BE2C (cell line): ENCODE measurements around the gene NOXA1.

Source experiments
- DNase-seq: peaks from one replicate; pipeline ENCODE4 v3.0.0-alpha.2; 2020
- H3K27me3 ChIP-seq: fragments of 250-450 bp; sonication (Bioruptor Pico); 2 replicates; pipeline ENCODE4 v1.5.1; 2020; ENCODE audit warnings: mild to moderate bottlenecking
- H3K36me3 ChIP-seq: fragments of 250-450 bp; sonication (Bioruptor Pico); 2 replicates; pipeline ENCODE4 v1.5.1; 2020; ENCODE audit warnings: mild to moderate bottlenecking
- H3K4me1 ChIP-seq: fragments of 250-450 bp; sonication (Bioruptor Pico); 2 replicates; pipeline ENCODE4 v1.5.1; 2020
- H3K4me3 ChIP-seq: 2 replicates; pipeline ENCODE4 v1.5.1; 2011; ENCODE audit warnings: low read depth, low read length
- H3K9me3 ChIP-seq: fragments of 250-450 bp; sonication (Bioruptor Pico); 2 replicates; pipeline ENCODE4 v1.5.1; 2020
- CTCF ChIP-seq: IDR thresholded peaks from 2 replicates; pipeline ENCODE4 v1.5.1; 2012; ENCODE audit warnings: mild to moderate bottlenecking, low read depth, low read length

Gene NOXA1

GRCh38 chr9:137428841-137429545 is 5.8 kb downstream of the NOXA1 start:
- Histone ChIP-seq H3K9me3 (no peaks in the 10 kb centered on the region), H3K36me3 (no peaks in the 10 kb centered on the region), H3K4me1 (peaks cover 10% of the 10 kb centered on the region), H3K4me3 (no peak overlapping the region), H3K27me3 (no peaks in the 10 kb centered on the region)
- no peak for TF ChIP-seq CTCF
- peak; percentile 12 for DNase-seq

- no peaks in the 10 kb centered on the region for H3K36me3 ChIP-seq
- peaks cover 10% of the 10 kb centered on the region for H3K4me1 ChIP-seq
- no peaks in the 10 kb centered on the region for H3K9me3 ChIP-seq
- no peak for TF ChIP-seq CTCF
- H3K4me3 ChIP-seq = no peak overlapping the region
- no peaks in the 10 kb centered on the region for H3K27me3 ChIP-seq
- DNase-seq = peak; percentile 9
These were observed 6.3 kb downstream of the NOXA1 start for GRCh38 chr9:137429546-137429890.

GRCh38 chr9:137429974-137430722 is 7.0 kb downstream of the NOXA1 start:
- Histone ChIP-seq H3K27me3 (no peaks in the 10 kb centered on the region), H3K4me3 (peak overlapping the region; percentile 37), H3K36me3 (no peaks in the 10 kb centered on the region), H3K9me3 (no peaks in the 10 kb centered on the region), H3K4me1 (peaks cover 4% of the 10 kb centered on the region)
- peak; percentile 68 for DNase-seq
- TF ChIP-seq CTCF = no peak

- no peak overlapping the region for H3K4me3 ChIP-seq
- peak; percentile 16 for DNase-seq
- H3K9me3 ChIP-seq = no peaks in the 10 kb centered on the region
- peaks cover 4% of the 10 kb centered on the region for H3K4me1 ChIP-seq
- no peak for TF ChIP-seq CTCF
- H3K27me3 ChIP-seq = no peaks in the 10 kb centered on the region
- H3K36me3 ChIP-seq = no peaks in the 10 kb centered on the region
These were observed 7.7 kb downstream of the NOXA1 start for GRCh38 chr9:137430723-137431415.

- Histone ChIP-seq H3K9me3 (no peaks in the 10 kb centered on the region), H3K4me3 (no peak overlapping the region), H3K4me1 (peaks cover 8% of the 10 kb centered on the region), H3K36me3 (no peaks in the 10 kb centered on the region), H3K27me3 (no peaks in the 10 kb centered on the region)
- TF ChIP-seq CTCF = no peak
- DNase-seq = peak; percentile 10
These were observed 8.3 kb downstream of the NOXA1 start for GRCh38 chr9:137431416-137431931.
